ENCODE data around the gene CYTL1. TPM values are rescaled to one million over a fixed set of nuclear protein-coding genes. Genes with fewer than 3 reads are reported as not detected.
"Not testable (repeated sequence)": the region's sequence is repeated elsewhere in the genome, so short reads cannot be mapped to it uniquely, and the experiment has no call there.

CYTL1 gene
- total RNA-seq: 8.2 and 9.4 TPM in 2 replicates

GRCh38 chr4:5019274-5019673 is at the start of gene CYTL1:
CYTL1 (minus strand) TSS chr4:5019458; CDS start chr4:5019445, 13 bp downstream.
- peak within 1 kb of the TSS; percentile 42 for H3K4me3 ChIP-seq (ENCODE audit: low read depth, low read length)
- no peak for TF ChIP-seq CTCF (IDR thresholded peaks at IDR 0.05; ENCODE audit: insufficient read depth, low read length, poor library complexity, severe bottlenecking)
- H3K36me3 ChIP-seq (ENCODE audit: control insufficient read depth, insufficient read depth, low read length): no peaks in the 10 kb centered on the region
- DNase-seq (ENCODE audit: low read depth): no peak
- H3K27me3 ChIP-seq (ENCODE audit: control insufficient read depth, insufficient read depth, low read length): no peaks in the 10 kb centered on the region

- H3K36me3 ChIP-seq (ENCODE audit: control insufficient read depth, insufficient read depth, low read length): no peaks in the 10 kb centered on the region
- TF ChIP-seq CTCF (IDR thresholded peaks at IDR 0.05; ENCODE audit: insufficient read depth, low read length, poor library complexity, severe bottlenecking): no peak
- no peak overlapping the region for H3K4me3 ChIP-seq (ENCODE audit: low read depth, low read length)
- H3K27me3 ChIP-seq (ENCODE audit: control insufficient read depth, insufficient read depth, low read length): no peaks in the 10 kb centered on the region
- DNase-seq (ENCODE audit: low read depth): no peak
Observed at GRCh38 chr4:5067908-5068307, 48.6 kb upstream of the CYTL1 start.

GRCh38 chr4:5066968-5067367 is 47.7 kb upstream of the CYTL1 start:
- not testable (repeated sequence) for H3K27me3 ChIP-seq (ENCODE audit: control insufficient read depth, insufficient read depth, low read length); DNase-seq (ENCODE audit: low read depth); H3K36me3 ChIP-seq (ENCODE audit: control insufficient read depth, insufficient read depth, low read length); H3K4me3 ChIP-seq (ENCODE audit: low read depth, low read length)

GRCh38 chr4:5066101-5066500 is 46.8 kb upstream of the CYTL1 start:
- H3K4me3 ChIP-seq (ENCODE audit: low read depth, low read length): no peak overlapping the region
- H3K27me3 ChIP-seq (ENCODE audit: control insufficient read depth, insufficient read depth, low read length): no peaks in the 10 kb centered on the region
- TF ChIP-seq CTCF (IDR thresholded peaks at IDR 0.05; ENCODE audit: insufficient read depth, low read length, poor library complexity, severe bottlenecking): no peak
- no peaks in the 10 kb centered on the region for H3K36me3 ChIP-seq (ENCODE audit: control insufficient read depth, insufficient read depth, low read length)
- DNase-seq (ENCODE audit: low read depth): no peak

GRCh38 chr4:5055411-5055810 is 36.2 kb upstream of the CYTL1 start:
- Histone ChIP-seq H3K4me3 (ENCODE audit: low read depth, low read length) (no peak overlapping the region), H3K27me3 (ENCODE audit: control insufficient read depth, insufficient read depth, low read length) (no peaks in the 10 kb centered on the region), H3K36me3 (ENCODE audit: control insufficient read depth, insufficient read depth, low read length) (no peaks in the 10 kb centered on the region)
- no peak for TF ChIP-seq CTCF (IDR thresholded peaks at IDR 0.05; ENCODE audit: insufficient read depth, low read length, poor library complexity, severe bottlenecking)
- no peak for DNase-seq (ENCODE audit: low read depth)

- no peak for TF ChIP-seq CTCF (IDR thresholded peaks at IDR 0.05; ENCODE audit: insufficient read depth, low read length, poor library complexity, severe bottlenecking)
- Histone ChIP-seq H3K4me3 (ENCODE audit: low read depth, low read length) (no peak overlapping the region), H3K36me3 (ENCODE audit: control insufficient read depth, insufficient read depth, low read length) (no peaks in the 10 kb centered on the region), H3K27me3 (ENCODE audit: control insufficient read depth, insufficient read depth, low read length) (no peaks in the 10 kb centered on the region)
- peak; percentile 68 for DNase-seq (ENCODE audit: low read depth)
Observed at GRCh38 chr4:5054532-5054931, 35.3 kb upstream of the CYTL1 start.
